ENCODE data around the gene CD86. TPM values are rescaled to one million over a fixed set of nuclear protein-coding genes. Genes with fewer than 3 reads are reported as not detected.

CD86 gene
- total RNA-seq, 1 donor from 2014 or later: not detected

GRCh38 chr3:122094693-122095092, 39.5 kb downstream of the CD86 start:
- Histone ChIP-seq H3K4me1 (no peaks in the 10 kb centered on the region), H3K4me3 (no peak overlapping the region), H3K36me3 (no peaks in the 10 kb centered on the region), H3K9me3 (no peaks in the 10 kb centered on the region), H3K27ac (no peak overlapping the region), H3K27me3 (no peaks in the 10 kb centered on the region)
- no peak for TF ChIP-seq CTCF (IDR thresholded peaks at IDR 0.05)
- intact Hi-C loops (cut with DNase I): no loop called here
- DNase-seq (ENCODE audit: low spot score in 2 of 2): no peak

GRCh38 chr3:122097141-122097540, 42.0 kb downstream of the CD86 start:
- H3K36me3 ChIP-seq: no peaks in the 10 kb centered on the region
- intact Hi-C loops (cut with DNase I): no loop called here
- no peak for DNase-seq (ENCODE audit: low spot score in 2 of 2)
- H3K27ac ChIP-seq: no peak overlapping the region
- H3K4me1 ChIP-seq: no peaks in the 10 kb centered on the region
- no peaks in the 10 kb centered on the region for H3K9me3 ChIP-seq
- no peaks in the 10 kb centered on the region for H3K27me3 ChIP-seq
- H3K4me3 ChIP-seq: no peak overlapping the region
- TF ChIP-seq CTCF (IDR thresholded peaks at IDR 0.05): no peak

GRCh38 chr3:122098611-122099010, 43.4 kb downstream of the CD86 start:
- intact Hi-C loops (cut with DNase I): no loop called here
- Histone ChIP-seq H3K4me1 (no peaks in the 10 kb centered on the region), H3K36me3 (no peaks in the 10 kb centered on the region), H3K9me3 (no peaks in the 10 kb centered on the region), H3K4me3 (no peak overlapping the region), H3K27ac (no peak overlapping the region), H3K27me3 (no peaks in the 10 kb centered on the region)
- TF ChIP-seq CTCF (IDR thresholded peaks at IDR 0.05): no peak
- DNase-seq (ENCODE audit: low spot score in 2 of 2): no peak

- Histone ChIP-seq H3K36me3 (no peaks in the 10 kb centered on the region), H3K9me3 (no peaks in the 10 kb centered on the region), H3K27ac (no peak overlapping the region), H3K4me1 (no peaks in the 10 kb centered on the region), H3K4me3 (no peak overlapping the region), H3K27me3 (no peaks in the 10 kb centered on the region)
- TF ChIP-seq CTCF (IDR thresholded peaks at IDR 0.05): no peak
- DNase-seq (ENCODE audit: low spot score in 2 of 2): no peak
- intact Hi-C loops (cut with DNase I): no loop called here
Observed at GRCh38 chr3:122099255-122099654, 44.1 kb downstream of the CD86 start.

GRCh38 chr3:122100083-122100482, 44.9 kb downstream of the CD86 start:
- Histone ChIP-seq H3K27me3 (no peaks in the 10 kb centered on the region), H3K9me3 (no peaks in the 10 kb centered on the region), H3K27ac (no peak overlapping the region), H3K4me3 (no peak overlapping the region), H3K4me1 (no peaks in the 10 kb centered on the region), H3K36me3 (no peaks in the 10 kb centered on the region)
- DNase-seq (ENCODE audit: low spot score in 2 of 2): no peak
- TF ChIP-seq CTCF (IDR thresholded peaks at IDR 0.05): no peak
- intact Hi-C loops (cut with DNase I): no loop called here

All from ascending aorta (tissue), 2 donors.